Measurements from ENCODE around the gene THAP11. TPM values are rescaled to one million over a fixed set of nuclear protein-coding genes. Genes with fewer than 3 reads are reported as not detected.
"Not testable (repeated sequence)": the region's sequence is repeated elsewhere in the genome, so short reads cannot be mapped to it uniquely, and the experiment has no call there.

The THAP11 gene
- total RNA-seq, 1 experiment from 2014 or later: 61.6 TPM

GRCh38 chr16:67834242-67834614 is 7.9 kb upstream of the THAP11 start:
- DNase-seq (ENCODE audit: low read depth): no peak

DNA sequence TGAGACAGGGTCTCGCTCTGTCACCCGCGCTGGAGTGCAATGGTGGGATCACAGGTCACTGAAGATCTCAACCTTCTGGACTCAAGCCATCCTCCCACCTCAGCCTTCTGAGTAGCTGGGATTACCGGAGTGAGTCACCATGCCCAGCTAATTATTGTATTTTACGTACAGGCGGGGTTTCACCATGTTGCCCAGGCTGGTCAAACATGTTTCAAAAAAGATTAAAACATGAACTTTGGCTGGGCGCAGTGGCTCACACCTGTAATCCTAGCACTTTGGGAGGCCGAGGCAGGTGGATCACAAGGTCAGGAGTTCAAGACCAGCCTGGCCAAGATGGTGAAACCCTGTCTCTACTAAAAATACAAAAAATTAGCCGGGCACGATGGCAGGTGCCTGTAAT is 4.9 kb upstream of the THAP11 start:
- DNase-seq (ENCODE audit: low read depth): not testable (repeated sequence)

GRCh38 chr16:67837811-67838210 is 4.3 kb upstream of the THAP11 start:
- no peak for DNase-seq (ENCODE audit: low read depth)

DNA sequence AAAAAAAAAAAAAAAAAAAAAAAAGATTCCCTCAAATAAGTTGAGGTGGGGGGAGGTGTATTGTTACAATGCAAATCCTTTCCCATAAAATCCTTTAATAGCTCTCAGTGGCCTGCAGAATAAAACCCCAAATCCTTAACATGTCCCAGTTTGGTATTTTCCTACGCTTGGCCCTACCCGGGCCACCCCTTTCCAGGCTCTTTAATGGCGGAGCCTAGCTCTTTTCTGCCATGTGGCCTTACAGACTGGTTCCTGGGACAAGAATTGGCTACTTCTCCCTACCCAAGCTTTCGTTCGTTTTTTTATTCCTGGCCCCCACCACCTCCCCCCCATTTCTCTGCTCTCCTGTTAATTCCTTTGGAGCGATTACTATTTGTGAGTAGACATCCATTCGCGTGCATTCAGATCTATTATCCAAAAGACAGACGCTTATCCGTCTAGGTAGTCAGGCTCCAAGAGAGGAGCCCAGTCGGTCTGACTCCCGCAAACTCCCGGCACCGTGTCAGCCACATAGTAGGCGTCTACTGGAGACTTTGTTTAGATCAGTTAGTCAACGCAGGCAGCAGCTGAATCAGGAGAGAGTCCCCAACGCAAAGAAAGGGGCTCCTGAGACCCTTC is 813 bp upstream of the THAP11 start:
- DNase-seq (ENCODE audit: low read depth): no peak

GRCh38 chr16:67842509-67843342 is 606 bp downstream of the THAP11 start:
- peak; percentile 53 for DNase-seq (ENCODE audit: low read depth)

GRCh38 chr16:67843343-67843765 is 1.2 kb downstream of the THAP11 start:
- DNase-seq (ENCODE audit: low read depth): no peak

DNA sequence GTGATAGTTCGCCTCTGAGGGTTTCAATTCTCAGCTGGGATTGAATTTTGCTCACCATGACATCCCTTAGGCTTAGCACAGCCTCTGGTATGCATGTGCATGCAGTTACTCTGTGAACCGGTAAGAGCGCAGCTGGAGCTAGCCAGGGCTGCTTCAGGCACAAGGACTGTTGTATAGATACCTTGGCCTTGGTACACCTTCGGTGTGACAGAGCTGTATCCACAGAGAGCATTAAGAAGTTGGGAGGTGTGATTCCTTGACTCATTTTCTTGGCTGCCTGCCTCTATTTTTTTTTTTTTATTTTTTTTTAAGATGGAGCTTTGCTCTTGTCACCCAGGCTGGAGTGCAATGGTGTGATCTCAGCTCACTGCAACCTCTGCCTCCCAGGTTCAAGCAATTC is 2.4 kb downstream of the THAP11 start:
- DNase-seq (ENCODE audit: low read depth): no peak

- no peak for DNase-seq (ENCODE audit: low read depth)
Measured at GRCh38 chr16:67845291-67846062, 3.4 kb downstream of the THAP11 start.

GRCh38 chr16:67846063-67846319 is 3.9 kb downstream of the THAP11 start:
- no peak for DNase-seq (ENCODE audit: low read depth)

GRCh38 chr16:67846320-67847063 is 4.4 kb downstream of the THAP11 start, which contains the start of gene NUTF2:
NUTF2 (plus strand) TSS chr16:67846933; CDS start chr16:67865131, 18,198 bp downstream.
- peak; percentile 96 for DNase-seq (ENCODE audit: low read depth)

DNA sequence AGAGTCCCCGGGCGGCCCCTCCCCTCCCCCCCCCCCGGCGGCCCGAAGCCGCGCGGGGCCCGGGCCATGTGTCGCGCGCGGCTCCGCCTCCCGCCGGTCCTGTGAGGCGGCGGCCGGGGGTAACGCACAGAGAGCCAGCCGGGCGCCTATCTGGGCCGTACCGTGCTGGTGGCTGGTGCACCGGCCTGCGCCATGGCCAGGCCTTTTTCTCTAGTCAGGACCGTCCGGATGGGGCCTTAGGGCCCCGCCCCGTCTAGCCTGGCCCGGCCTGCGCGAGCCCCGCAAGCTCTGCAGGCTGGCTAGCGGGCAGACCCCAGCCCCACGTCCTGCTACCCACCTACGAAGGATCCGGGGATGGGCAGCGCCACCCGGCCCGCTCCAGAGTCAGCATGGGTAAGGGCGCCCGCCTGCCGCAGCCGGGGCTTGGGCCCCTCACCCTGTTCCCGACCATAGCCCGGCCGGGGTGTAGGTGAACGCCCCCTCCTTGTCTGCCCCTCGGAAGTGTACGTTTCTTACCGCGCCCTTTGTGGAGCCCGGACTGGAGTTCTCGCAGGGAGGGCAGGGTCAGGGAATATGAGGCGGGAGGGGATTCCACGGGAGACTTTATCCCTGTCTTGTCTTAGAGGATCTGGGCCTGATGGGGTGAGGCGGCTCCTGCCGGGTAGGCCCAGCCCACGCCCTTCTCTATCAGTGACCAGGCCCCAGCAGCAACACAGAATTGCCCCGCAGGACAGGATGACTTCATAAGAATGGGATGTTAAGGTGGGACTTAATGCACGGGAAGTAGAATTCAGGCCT is 5.1 kb downstream of the THAP11 start, which contains the start of gene CENPT:
Gene CENPT, minus strand, starts transcription at position 630 of the 798 bp plus-strand sequence. CDS start 13,834 bp downstream, outside the sequence.
- DNase-seq (ENCODE audit: low read depth): peak; percentile 53

- no peak for DNase-seq (ENCODE audit: low read depth)
Measured at GRCh38 chr16:67848118-67848517, 6.0 kb downstream of the THAP11 start.

DNA sequence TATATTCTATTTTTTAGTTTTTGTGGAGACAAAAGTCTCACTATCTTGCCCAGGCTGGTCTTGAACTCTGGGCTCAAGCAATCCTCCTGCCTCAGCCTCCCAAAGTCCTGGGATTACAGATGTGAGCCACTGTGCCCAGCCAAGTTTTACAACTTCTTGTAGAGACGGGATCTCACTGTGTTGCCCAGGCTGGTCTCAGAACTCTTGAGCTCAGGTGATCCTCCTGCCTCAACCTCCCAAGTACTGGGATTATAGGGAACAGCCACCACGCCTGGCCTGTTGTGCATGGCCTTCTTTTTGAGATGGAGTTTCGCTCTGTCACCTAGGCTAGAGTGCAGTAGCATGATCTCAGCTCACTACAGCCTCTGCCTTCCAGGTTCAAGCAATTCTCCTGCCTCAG is 11.6 kb downstream of the THAP11 start:
- no peak for DNase-seq (ENCODE audit: low read depth)

DNA sequence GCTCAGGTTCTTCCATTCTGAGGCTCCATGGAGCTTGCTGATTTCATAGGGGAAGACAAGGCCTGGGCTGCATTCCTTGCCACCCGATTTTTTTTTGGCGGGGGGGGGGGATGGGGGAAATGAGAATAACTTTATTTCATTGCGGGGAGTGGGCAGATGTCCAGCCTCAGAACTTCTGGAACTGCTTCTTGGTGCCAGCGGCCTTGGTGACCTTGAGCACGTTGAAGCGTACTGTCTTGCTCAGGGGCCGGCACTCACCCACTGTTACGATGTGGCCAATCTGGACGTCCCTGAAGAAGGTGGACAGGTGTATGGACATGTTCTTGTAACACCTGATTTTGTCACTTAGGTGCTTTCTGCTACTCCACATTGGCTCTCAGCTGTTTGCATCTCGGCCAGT is 13.7 kb downstream of the THAP11 start:
- no peak for DNase-seq (ENCODE audit: low read depth)

DNA sequence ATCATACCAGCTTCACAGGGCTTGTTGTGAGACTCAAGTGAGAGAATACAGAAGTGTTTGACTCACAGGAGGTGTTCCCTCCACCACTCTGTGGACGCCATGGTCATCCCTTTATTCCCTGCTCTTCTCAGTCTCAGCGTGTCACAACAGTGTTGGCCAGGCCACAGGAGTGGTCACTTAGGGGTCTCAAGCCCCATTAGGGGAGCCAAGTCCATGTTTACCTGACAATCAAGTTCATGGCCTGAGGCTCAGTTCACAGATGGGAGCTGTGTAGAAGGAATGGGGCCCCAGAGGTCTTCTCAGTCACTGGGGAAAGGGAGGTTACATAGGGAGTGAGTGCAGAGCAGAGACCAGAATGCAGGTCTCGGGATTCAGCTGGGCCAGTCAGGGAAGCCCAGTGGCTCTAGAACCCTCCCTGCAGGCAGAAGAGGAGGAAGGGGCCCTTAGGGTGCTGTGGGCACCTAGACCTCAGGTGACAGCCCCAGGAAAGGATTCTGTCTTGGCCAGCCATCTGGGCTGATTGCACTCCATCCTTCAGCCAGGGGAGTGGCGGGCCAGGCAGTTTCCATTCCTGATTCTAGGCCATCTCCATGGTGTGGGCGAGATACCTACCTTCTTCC is 14.9 kb downstream of the THAP11 start:
- no peak for DNase-seq (ENCODE audit: low read depth)

GRCh38 chr16:67857547-67858233 is 15.6 kb downstream of the THAP11 start:
- DNase-seq (ENCODE audit: low read depth): peak; percentile 98

- DNase-seq (ENCODE audit: low read depth): no peak
Measured at GRCh38 chr16:67858500-67858899, 16.4 kb downstream of the THAP11 start.

DNA sequence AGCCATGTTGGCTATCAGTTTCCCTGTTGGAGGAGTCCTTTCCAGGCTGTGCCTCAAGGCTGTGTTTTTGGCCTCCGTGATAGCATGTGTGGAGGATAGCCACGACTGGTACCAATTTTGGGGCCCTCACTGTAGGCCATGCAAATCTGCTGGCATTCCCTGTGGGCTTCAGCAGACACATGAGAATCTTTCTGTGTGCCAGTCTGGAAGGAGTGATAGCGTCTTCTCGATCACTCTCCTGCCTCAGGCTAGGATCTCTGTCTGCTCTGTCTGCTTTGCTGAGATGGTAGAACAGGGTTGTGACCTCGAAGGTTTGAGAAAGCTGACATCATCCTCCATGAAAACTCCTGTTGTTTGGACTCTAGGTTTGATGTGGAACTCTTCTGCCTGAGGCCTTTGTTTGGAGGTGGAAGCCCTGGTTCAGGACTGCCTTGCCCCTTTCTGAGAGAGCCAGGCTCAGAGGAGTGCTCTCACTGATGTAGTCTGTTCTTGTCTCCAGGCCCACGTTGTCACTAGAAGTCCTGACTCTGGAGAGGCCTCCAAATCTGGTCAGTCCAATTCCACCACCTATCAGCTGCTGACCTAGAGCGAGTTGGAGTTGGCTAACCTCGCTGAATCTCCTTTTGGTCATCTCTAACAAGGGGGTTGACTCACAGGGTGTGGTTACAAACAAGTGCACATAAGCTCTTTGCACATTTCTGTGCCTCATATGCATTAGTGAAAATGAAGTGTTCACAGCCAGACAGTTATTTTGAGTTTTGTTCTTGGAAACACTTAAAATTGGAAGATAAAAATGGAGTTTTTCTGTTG is 18.7 kb downstream of the THAP11 start:
- DNase-seq (ENCODE audit: low read depth): peak; percentile 76

GRCh38 chr16:67861877-67862276 is 19.8 kb downstream of the THAP11 start:
- DNase-seq (ENCODE audit: low read depth): no peak
